Upper lobe of right lung (tissue), 1 donor: Measurements from ENCODE around the gene DFFA. TPM values are rescaled to one million over a fixed set of nuclear protein-coding genes. Genes with fewer than 3 reads are reported as not detected.
A peak's percentile ranks its signal among the peaks of the same experiment; 100 is the strongest.
"Not testable (repeated sequence)": the region's sequence is repeated elsewhere in the genome, so short reads cannot be mapped to it uniquely, and the experiment has no call there.

Experiments
- ATAC-seq: fragments of 200-7000 bp; cut with Tn5 transposase; one replicate; pipeline ENCODE4 v1.9.1; 2020; ENCODE audit warnings: mild to moderate bottlenecking, moderate library complexity
- DNase-seq: peaks from one replicate; pipeline ENCODE4 v3.0.0-alpha.2; 2020
- H3K27ac ChIP-seq: fragments of 200-600 bp; one replicate; pipeline ENCODE4 v1.8.0; 2022
- H3K27me3 ChIP-seq: fragments of 200-600 bp; one replicate; pipeline ENCODE4 v1.8.0; 2022; ENCODE audit warnings: mild to moderate bottlenecking
- H3K36me3 ChIP-seq: fragments of 200-600 bp; one replicate; pipeline ENCODE4 v1.8.0; 2022
- H3K4me1 ChIP-seq: fragments of 200-600 bp; one replicate; pipeline ENCODE4 v1.8.0; 2022
- H3K4me3 ChIP-seq: fragments of 200-600 bp; one replicate; pipeline ENCODE4 v1.8.0; 2022; ENCODE audit warnings: mild to moderate bottlenecking
- H3K9me3 ChIP-seq: fragments of 200-600 bp; one replicate; pipeline ENCODE4 v1.8.0; 2022
- intact Hi-C: fragments of 100-400 bp; cut with DNase I; formaldehyde crosslinking; loops from one replicate; pipeline ENCODE4 v1.11.0; 2022
- total RNA-seq: library from RNA; stranded (reverse); fragmentation: NEBNext Ultra II Directional; extraction: Animal tissue kit (Norgen Biotek cat#: 25700); gene quantifications from one replicate; pipeline ENCODE4 v1.2.1, GENCODE V29; 2021
- TF ChIP-seq, protein P1 (sequence below): fragments of 200-600 bp; IDR thresholded peaks from one replicate; pipeline ENCODE4 v1.8.0; 2022; ENCODE audit warnings: antibody characterized with exemption
- donor health status: DM: no; HTN: yes; CAD: no; lungs with severe emphysema.

The DFFA gene
- total RNA-seq, 1 donor from 2014 or later, result 36.9 TPM

DNA sequence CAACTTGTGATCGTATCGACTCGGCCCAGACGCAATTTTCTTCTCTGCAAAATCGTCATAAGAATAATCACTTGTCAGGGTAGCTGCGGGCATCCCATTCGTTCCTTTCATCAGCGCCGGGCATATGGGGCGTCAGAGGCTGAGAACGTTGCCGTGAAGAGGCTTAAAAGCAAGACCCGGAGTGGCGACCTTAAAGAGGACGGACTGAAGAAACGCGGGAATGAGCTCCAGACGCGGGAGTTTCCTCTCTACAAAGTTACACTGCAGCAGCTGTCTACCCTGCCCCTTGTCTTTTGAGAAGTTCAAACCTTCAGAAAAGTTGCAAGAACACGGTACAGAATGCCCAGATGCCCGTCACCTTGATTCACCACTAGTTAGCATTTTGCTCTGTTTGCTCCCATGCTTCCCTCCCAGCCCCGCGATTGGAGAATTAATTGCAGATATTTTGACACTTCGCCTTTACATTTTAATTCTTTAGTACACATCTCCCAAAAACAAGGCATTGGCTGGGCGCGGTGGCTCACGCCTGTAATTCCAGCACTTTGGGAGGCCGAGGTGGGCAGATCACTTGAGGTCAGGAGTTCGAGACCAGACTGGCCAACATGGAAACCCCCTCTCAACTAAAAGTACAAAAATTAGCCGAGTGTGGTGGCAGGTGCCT lies 41.1 kb downstream of the DFFA start:
- H3K9me3 ChIP-seq, result no peaks in the 10 kb centered on the region
- intact Hi-C loops, result loop anchor here (10.0 kb wide), 1 partner anchor 64 kb away; no protein-coding TSS in a partner anchor
- H3K4me3 ChIP-seq, result peak overlapping the region; percentile 92
- H3K36me3 ChIP-seq, result no peaks in the 10 kb centered on the region
- H3K27me3 ChIP-seq, result no peaks in the 10 kb centered on the region
- ATAC-seq, result no peak
- peak overlapping the region; percentile 77 for H3K27ac ChIP-seq
- H3K4me1 ChIP-seq, result peaks cover 15% of the 10 kb centered on the region
- TF ChIP-seq, protein P1, sequence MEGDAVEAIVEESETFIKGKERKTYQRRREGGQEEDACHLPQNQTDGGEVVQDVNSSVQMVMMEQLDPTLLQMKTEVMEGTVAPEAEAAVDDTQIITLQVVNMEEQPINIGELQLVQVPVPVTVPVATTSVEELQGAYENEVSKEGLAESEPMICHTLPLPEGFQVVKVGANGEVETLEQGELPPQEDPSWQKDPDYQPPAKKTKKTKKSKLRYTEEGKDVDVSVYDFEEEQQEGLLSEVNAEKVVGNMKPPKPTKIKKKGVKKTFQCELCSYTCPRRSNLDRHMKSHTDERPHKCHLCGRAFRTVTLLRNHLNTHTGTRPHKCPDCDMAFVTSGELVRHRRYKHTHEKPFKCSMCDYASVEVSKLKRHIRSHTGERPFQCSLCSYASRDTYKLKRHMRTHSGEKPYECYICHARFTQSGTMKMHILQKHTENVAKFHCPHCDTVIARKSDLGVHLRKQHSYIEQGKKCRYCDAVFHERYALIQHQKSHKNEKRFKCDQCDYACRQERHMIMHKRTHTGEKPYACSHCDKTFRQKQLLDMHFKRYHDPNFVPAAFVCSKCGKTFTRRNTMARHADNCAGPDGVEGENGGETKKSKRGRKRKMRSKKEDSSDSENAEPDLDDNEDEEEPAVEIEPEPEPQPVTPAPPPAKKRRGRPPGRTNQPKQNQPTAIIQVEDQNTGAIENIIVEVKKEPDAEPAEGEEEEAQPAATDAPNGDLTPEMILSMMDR, result no peak
- no peak for DNase-seq

DNA sequence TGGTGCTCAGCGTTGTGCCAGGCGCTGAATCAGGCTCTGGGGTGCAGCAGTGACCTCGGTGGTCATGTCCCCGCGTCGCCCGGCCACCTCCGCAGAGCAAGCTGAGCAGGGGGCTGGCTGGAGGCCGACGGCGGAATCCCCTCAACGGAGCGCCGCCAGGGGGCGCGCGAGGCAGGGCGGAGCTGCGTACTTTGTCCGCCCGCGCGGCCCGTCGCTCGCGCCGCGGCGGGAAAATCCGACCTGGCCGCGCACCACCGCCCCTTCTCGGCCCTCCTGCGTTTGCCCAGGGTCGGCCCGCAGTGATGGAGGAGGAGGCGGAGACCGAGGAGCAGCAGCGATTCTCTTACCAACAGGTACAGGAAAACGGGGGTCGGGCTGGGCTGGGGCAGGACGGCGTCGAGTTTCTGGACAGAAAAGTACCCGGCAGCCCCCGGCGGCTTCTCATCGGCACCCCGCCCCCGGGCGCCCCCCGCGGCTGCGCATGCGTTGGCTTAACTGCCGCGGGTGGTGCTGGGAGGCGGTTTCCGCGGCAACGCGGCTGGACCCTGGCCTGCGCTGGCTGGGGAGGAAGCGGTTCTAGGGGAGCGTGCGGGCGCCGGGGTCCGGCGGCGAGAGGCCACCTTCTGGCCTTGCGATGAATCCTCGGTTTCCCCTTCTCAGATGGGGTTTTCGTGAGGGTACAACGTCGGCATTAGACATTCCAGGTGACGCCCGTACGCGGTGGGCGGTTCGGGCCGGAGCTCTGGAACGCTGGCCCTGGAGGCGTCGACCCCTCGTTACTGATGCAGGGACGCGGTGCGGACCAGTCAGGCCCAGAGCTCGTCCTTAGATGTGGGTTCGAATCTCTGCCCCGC lies 41.9 kb downstream of the DFFA start, which contains the start of gene CENPS:
TSS of gene CENPS (plus strand) at position 218 of the 854 bp plus-strand sequence. CDS start at position 303, 85 bp downstream.
- H3K27ac ChIP-seq, result peak within 1 kb of the TSS; percentile 77

DNA sequence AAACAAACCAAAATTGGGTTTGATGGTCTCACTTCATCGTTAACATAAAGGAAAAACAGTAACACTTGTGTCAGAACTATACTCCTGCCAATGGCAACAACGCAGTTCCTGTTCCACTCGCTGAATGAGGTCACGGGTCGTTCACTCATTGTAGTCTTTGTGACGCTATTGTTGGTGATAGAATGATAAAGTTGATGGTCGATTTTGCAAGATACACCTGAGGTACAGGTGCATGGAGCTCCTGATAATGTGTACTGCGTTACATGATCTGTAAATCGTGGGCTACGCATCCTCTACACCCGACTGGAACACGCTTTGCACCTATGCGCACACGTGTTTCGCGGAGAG lies 42.5 kb downstream of the DFFA start:
- H3K4me3 ChIP-seq, result peak overlapping the region; percentile 92
- no peaks in the 10 kb centered on the region for H3K36me3 ChIP-seq
- intact Hi-C loops, result loop anchor here (10.0 kb wide), 2 partner anchors 55 to 65 kb away; no protein-coding TSS in a partner anchor
- TF ChIP-seq, protein P1, result no peak
- H3K9me3 ChIP-seq, result no peaks in the 10 kb centered on the region
- ATAC-seq (no peak), DNase-seq (no peak)
- no peaks in the 10 kb centered on the region for H3K27me3 ChIP-seq
- peak overlapping the region; percentile 77 for H3K27ac ChIP-seq
- peaks cover 15% of the 10 kb centered on the region for H3K4me1 ChIP-seq

More for the DNA sequence above, 41.9 kb downstream of the DFFA start, which contains the start of gene CENPS:
- DNase-seq (peak; percentile 96), ATAC-seq (peak; percentile 95)
- Histone ChIP-seq H3K36me3 (no peaks in the 10 kb centered on the region), H3K9me3 (no peaks in the 10 kb centered on the region), H3K4me3 (peak within 1 kb of the TSS; percentile 92), H3K27me3 (no peaks in the 10 kb centered on the region), H3K4me1 (peaks cover 15% of the 10 kb centered on the region)
- intact Hi-C loops, result loop anchor here (10.0 kb wide), 1 partner anchor 64 kb away; no protein-coding TSS in a partner anchor
- TF ChIP-seq, protein P1, result peak; percentile 95

DNA sequence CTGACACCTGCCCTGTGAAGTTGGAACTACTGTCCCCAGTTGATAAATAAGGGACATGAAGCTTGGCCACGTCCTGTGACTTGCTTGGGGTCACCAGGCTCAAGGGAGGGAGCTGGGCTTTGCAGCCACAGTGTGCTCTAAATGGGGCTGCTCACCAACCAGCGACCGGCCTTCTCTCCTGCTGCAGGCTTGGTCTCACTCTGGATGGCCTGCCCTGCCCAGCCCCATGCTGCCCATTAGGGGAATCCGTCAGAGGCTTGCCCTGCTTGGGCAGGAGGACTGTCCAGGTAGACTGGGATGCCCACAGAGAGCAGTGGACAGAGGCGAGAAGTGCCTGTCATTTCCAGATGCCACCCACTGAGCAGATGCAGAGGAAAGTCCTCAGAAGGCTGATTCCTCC lies 43.3 kb downstream of the DFFA start:
- no peaks in the 10 kb centered on the region for H3K9me3 ChIP-seq
- DNase-seq (no peak), ATAC-seq (no peak)
- intact Hi-C loops, result loop anchor here (10.0 kb wide), 1 partner anchor 54 kb away; no protein-coding TSS in a partner anchor
- no peaks in the 10 kb centered on the region for H3K27me3 ChIP-seq
- peaks cover 15% of the 10 kb centered on the region for H3K4me1 ChIP-seq
- H3K36me3 ChIP-seq, result no peaks in the 10 kb centered on the region
- H3K27ac ChIP-seq, result no peak overlapping the region
- no peak overlapping the region for H3K4me3 ChIP-seq
- TF ChIP-seq, protein P1, result no peak

DNA sequence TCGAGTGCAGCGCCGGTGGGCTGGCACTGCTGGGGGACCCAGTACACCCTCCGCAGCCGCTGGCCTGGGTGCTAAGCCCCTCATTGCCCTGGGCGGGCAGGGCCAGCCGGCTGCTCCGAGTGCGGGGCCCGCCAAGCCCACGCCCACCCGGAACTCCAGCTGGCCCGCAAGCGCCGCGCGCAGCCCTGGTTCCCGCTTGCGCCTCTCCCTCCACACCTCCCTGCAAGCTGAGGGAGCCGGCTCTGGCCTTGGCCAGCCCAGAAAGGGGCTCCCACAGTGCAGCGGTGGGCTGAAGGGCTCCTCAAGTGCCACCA lies 45.8 kb downstream of the DFFA start:
- H3K27me3 ChIP-seq, H3K4me3 ChIP-seq, H3K36me3 ChIP-seq, DNase-seq, H3K27ac ChIP-seq, H3K9me3 ChIP-seq, ATAC-seq: not testable (repeated sequence)
- intact Hi-C loops, result loop anchor here (10.0 kb wide), 1 partner anchor 52 kb away; no protein-coding TSS in a partner anchor
- H3K4me1 ChIP-seq, result peaks cover 12% of the 10 kb centered on the region

DNA sequence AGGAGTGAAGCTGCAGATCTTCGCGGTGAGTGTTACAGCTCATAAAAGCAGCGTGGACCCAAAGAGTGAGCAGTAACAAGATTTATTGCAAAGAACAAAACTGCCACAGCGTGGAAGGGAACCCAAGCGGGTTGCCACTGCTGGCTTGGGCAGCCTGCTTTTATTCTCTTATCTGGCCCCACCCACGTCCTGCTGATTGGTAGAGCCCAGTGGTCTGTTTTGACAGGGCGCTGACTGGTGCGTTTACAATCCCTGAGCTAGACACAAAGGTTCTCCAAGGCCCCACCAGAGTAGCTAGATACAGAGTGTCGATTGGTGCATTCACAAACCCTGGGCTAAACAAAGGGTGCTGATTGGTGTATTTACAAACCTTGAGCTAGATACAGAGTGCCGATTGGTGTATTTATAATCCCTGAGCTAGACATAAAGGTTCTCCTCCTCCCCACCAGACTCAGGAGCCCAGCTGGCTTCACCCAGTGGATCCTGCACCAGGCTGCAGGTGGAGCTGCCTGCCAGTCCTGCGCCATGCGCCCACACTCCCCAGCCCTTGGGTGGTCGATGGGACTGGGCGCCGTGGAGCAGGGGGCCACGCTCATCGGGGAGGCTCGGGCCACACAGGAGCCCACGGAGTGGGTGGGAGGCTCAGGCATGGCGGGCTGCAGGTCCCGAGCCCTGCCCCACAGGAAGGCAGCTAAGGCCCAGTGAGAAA lies 46.3 kb downstream of the DFFA start:
- not testable (repeated sequence) for H3K4me1 ChIP-seq, ATAC-seq, H3K36me3 ChIP-seq, H3K27me3 ChIP-seq, H3K9me3 ChIP-seq, DNase-seq, H3K27ac ChIP-seq, H3K4me3 ChIP-seq
- intact Hi-C loops, result loop anchor here (10.0 kb wide), 1 partner anchor 51 kb away; no protein-coding TSS in a partner anchor
